Lung (tissue), 12 donors: Measurements from ENCODE around the gene CD82. TPM values are rescaled to one million over a fixed set of nuclear protein-coding genes. Genes with fewer than 3 reads are reported as not detected.

Experiments used
- ATAC-seq: fragments of 200-7000 bp; cut with Tn5 transposase; one replicate; pipeline ENCODE4 v1.9.1; 2020; ENCODE audit warnings: moderate number of reproducible peaks; ENCODE audit not compliant: insufficient read depth, low FRiP score
- DNase-seq, 3 donors: peaks; one replicate each; pipeline ENCODE4 v3.0.0-alpha.2; 2013 to 2017
- H3K27ac ChIP-seq, 2 donors: one replicate each; pipeline ENCODE4 v1.5.1; 2013; ENCODE audit warnings: mild to moderate bottlenecking in 2 of 2, moderate library complexity in 2 of 2, control low read depth in 1 of 2, inconsistent platforms in 1 of 2, low read depth in 1 of 2, low read length in 1 of 2
- H3K27me3 ChIP-seq, 3 donors: one replicate each; pipeline ENCODE4 v1.5.1; 2013; ENCODE audit warnings: low read length in 2 of 3; ENCODE audit not compliant: control insufficient read depth in 3 of 3, insufficient read depth in 3 of 3
- H3K36me3 ChIP-seq, 4 donors: one replicate each; pipeline ENCODE4 v1.5.1; 2013; ENCODE audit warnings: low read length in 4 of 4, mild to moderate bottlenecking in 1 of 4, moderate library complexity in 1 of 4; ENCODE audit not compliant: control insufficient read depth in 4 of 4, insufficient read depth in 4 of 4
- H3K4me1 ChIP-seq, 5 donors: one replicate each; pipeline ENCODE4 v1.5.1; 2013; ENCODE audit warnings: low read length in 5 of 5, mild to moderate bottlenecking in 2 of 5, moderate library complexity in 1 of 5; ENCODE audit not compliant: control insufficient read depth in 5 of 5, insufficient read depth in 5 of 5
- H3K4me3 ChIP-seq: one replicate; pipeline ENCODE4 v1.5.1; 2013; ENCODE audit warnings: mild to moderate bottlenecking, control low read depth, moderate library complexity
- H3K9ac ChIP-seq, 2 donors: one replicate each; pipeline ENCODE4 v1.5.1; 2013; ENCODE audit warnings: low read length in 2 of 2, control low read depth in 1 of 2; ENCODE audit not compliant: insufficient read depth in 1 of 2
- H3K9me3 ChIP-seq, 4 donors: one replicate each; pipeline ENCODE4 v1.5.1; 2013; ENCODE audit warnings: low read length in 3 of 4, mild to moderate bottlenecking in 1 of 4, moderate library complexity in 1 of 4; ENCODE audit not compliant: control insufficient read depth in 4 of 4, insufficient read depth in 3 of 4
- WGBS, 2 donors: extraction: QIAGEN DNeasy Blood & Tissue Kit; methylation state at CpG; one replicate each; pipeline ENCODE4 v1.1.7; 2013; 5-methylcytosine and 5-hydroxymethylcytosine counted together
- polyA plus RNA-seq, 2 donors: library from polyadenylated mRNA; stranded (reverse); fragments of 200-250 nt; gene quantifications; one replicate each; pipeline ENCODE4 v1.2.1, GENCODE V29; 2013
- total RNA-seq, 2 donors: library from RNA; depleted of rRNA in 1 of 2; stranded (reverse); fragments of >200 nt in 1 of 2; gene quantifications; one replicate each; pipeline ENCODE4 v1.2.1, GENCODE V29; 2014 to 2021
- TF ChIP-seq, protein P1 (sequence below): IDR thresholded peaks from 2 replicates; pipeline ENCODE4 v1.5.1; 2012; ENCODE audit warnings: mild to moderate bottlenecking; ENCODE audit errors: control extremely low read depth, extremely low read depth
- donor health status: control.
- donor health status: control.
- donor health status: Bipolar disorder and iron deficiency.
- donor health status: healthy.
- donor health status: DM: yes; HTN: yes; CAD: no.

The CD82 gene
- total and polyA plus RNA-seq, 4 donors: 63.3 to 237 (median 190) TPM

- Histone ChIP-seq H3K27ac (peak overlapping the region; percentile 71 to 73), H3K4me1 (peaks cover 15 to 50% (median 21%) of the 10 kb centered on the region in 5 donors), H3K36me3 (no peaks in the 10 kb centered on the region), H3K27me3 (no peaks in the 10 kb centered on the region), H3K9me3 (no peaks in the 10 kb centered on the region), H3K4me3 (no peak overlapping the region), H3K9ac (no peak overlapping the region)
- DNase-seq (peak; percentile 68 to 78 (median 71)), ATAC-seq (peak; percentile 8)
- TF ChIP-seq, protein P1, sequence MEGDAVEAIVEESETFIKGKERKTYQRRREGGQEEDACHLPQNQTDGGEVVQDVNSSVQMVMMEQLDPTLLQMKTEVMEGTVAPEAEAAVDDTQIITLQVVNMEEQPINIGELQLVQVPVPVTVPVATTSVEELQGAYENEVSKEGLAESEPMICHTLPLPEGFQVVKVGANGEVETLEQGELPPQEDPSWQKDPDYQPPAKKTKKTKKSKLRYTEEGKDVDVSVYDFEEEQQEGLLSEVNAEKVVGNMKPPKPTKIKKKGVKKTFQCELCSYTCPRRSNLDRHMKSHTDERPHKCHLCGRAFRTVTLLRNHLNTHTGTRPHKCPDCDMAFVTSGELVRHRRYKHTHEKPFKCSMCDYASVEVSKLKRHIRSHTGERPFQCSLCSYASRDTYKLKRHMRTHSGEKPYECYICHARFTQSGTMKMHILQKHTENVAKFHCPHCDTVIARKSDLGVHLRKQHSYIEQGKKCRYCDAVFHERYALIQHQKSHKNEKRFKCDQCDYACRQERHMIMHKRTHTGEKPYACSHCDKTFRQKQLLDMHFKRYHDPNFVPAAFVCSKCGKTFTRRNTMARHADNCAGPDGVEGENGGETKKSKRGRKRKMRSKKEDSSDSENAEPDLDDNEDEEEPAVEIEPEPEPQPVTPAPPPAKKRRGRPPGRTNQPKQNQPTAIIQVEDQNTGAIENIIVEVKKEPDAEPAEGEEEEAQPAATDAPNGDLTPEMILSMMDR: no peak
- 18 to 31% methylated on average over 15 of the region's 15 CpGs for WGBS, 2 donors
Observed at GRCh38 chr11:44568658-44569473, 3.4 kb downstream of the CD82 start.

DNA sequence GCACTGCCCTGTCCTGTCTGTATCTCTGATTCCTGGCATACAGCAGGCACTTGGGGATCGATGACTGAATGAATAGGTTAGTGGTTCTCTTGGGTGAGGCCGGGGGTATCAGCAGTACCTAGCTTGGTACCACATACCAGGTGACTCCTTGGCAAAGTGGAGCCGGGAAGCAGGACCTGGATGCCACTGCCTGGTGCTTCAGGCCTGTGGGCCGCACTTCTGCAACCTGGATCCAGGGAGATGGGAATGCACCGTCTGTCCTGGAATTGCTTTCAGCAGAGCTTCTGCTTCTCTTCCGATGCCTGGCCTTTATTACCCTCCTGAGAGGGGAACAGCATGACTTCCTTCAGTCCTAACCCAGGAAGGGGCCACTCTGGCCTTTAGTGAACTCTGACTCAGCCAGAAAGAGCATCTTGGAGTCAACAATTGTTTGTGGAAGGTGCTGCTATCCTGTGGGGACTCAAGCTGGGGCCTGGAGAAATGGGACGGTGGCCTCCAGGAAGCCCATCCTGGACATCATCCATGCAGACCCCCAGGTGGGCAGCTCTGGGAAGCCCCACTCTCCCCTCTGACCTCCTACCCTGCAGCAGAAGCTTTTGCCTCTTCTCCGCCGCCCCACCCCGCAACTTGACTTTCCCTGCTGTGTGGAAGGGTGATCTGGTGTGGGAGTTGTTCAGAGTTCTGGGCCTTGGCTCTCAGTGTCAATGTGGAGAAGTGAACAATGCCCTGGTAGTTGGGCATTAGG is 5.1 kb downstream of the CD82 start:
- H3K36me3 ChIP-seq: no peaks in the 10 kb centered on the region
- H3K4me1 ChIP-seq: peaks cover 8 to 50% (median 12%) of the 10 kb centered on the region in 5 donors
- WGBS, 2 donors: 79 to 81% methylated on average over 10 of the region's 10 CpGs
- no peak overlapping the region for H3K9ac ChIP-seq
- no peaks in the 10 kb centered on the region for H3K27me3 ChIP-seq
- no peaks in the 10 kb centered on the region for H3K9me3 ChIP-seq
- peak overlapping the region in 1 of 2 donors; percentile 75 for H3K27ac ChIP-seq
- no peak for DNase-seq
- no peak for ATAC-seq
- TF ChIP-seq, protein P1: no peak
- no peak overlapping the region for H3K4me3 ChIP-seq

DNA sequence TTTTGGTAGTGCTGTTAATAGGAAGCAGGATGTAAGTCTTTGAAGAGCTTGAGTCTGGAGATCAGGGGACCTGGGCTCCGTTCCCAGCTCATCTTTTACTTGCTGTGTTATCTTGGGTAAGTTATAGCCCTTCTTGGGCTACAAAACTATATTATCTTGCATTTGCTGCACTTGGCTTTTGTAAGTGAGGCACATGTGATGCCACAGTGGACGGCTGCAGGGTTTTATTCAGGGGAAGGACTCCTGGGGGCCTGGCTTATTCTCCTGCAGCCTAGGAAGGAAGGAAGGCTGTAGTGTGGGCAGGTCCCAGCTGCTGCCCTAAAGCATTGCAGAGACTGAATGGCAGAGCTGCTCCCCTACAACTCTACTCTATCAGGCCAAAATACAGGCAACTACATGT is 6.4 kb downstream of the CD82 start:
- TF ChIP-seq, protein P1: no peak
- peaks cover 5 to 47% (median 12%) of the 10 kb centered on the region in 5 donors for H3K4me1 ChIP-seq
- H3K27ac ChIP-seq: no peak overlapping the region

More for the DNA sequence above, 6.4 kb downstream of the CD82 start:
- Histone ChIP-seq H3K4me3 (no peak overlapping the region), H3K9me3 (no peaks in the 10 kb centered on the region), H3K36me3 (peaks cover 0 to 2% (median 0%) of the 10 kb centered on the region in 4 donors), H3K27me3 (no peaks in the 10 kb centered on the region), H3K9ac (no peak overlapping the region)
- WGBS, 2 donors: 31 to 49% methylated on average over 2 of the region's 2 CpGs
- DNase-seq (no peak), ATAC-seq (no peak)
